Fibroblast of skin of abdomen (primary cell): ENCODE measurements around the gene LPIN1. TPM values are rescaled to one million over a fixed set of nuclear protein-coding genes. Genes with fewer than 3 reads are reported as not detected.
A peak's percentile ranks its signal among the peaks of the same experiment; 100 is the strongest.

ENCODE experiments used
- DNase-seq: peaks from one replicate; pipeline ENCODE4 v3.0.0-alpha.2; 2013
- polyA plus RNA-seq, 2 experiments: library from polyadenylated mRNA; unstranded; fragments of 120-200 nt; gene quantifications; one replicate each; pipeline ENCODE4 v1.2.1, GENCODE V29; 2013; ENCODE audit not compliant: insufficient read length in 2 of 2

Gene LPIN1, protein sequence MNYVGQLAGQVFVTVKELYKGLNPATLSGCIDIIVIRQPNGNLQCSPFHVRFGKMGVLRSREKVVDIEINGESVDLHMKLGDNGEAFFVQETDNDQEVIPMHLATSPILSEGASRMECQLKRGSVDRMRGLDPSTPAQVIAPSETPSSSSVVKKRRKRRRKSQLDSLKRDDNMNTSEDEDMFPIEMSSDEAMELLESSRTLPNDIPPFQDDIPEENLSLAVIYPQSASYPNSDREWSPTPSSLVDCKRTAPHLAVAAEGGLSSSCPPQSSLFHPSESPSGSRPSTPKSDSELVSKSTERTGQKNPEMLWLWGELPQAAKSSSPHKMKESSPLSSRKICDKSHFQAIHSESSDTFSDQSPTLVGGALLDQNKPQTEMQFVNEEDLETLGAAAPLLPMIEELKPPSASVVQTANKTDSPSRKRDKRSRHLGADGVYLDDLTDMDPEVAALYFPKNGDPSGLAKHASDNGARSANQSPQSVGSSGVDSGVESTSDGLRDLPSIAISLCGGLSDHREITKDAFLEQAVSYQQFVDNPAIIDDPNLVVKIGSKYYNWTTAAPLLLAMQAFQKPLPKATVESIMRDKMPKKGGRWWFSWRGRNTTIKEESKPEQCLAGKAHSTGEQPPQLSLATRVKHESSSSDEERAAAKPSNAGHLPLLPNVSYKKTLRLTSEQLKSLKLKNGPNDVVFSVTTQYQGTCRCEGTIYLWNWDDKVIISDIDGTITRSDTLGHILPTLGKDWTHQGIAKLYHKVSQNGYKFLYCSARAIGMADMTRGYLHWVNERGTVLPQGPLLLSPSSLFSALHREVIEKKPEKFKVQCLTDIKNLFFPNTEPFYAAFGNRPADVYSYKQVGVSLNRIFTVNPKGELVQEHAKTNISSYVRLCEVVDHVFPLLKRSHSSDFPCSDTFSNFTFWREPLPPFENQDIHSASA
- 18.1 TPM for polyA plus RNA-seq (2013, experiment 1 of 2; ENCODE audit: insufficient read length)
- 19.3 TPM for polyA plus RNA-seq (2013, experiment 2 of 2; ENCODE audit: insufficient read length)

DNA sequence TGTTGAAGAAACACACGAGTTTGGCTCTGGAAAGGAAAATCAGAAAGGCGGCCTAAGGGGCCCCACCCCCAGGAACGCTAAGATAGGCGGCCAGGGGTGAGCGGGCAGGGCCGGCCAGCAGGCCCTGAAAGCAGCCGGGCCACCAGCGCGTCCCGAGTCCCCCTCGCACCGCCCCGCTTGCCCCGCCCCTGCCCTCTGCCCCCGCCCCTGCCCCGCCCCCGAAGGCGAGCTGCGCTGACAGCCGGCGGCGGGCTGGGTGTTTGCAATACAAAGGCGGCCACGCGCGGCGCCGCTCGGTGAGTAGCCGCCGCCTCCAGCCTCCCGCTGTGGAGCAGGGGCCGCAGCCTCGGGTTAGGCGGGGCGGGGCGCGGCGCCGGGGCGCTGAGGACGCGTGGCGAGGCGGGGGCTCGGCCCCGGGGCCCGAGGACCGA, at the start of gene LPIN1:
LPIN1 (plus strand) TSS at position 257 of the 431 bp plus-strand sequence. CDS start 18,910 bp downstream, outside the sequence.
- peak; percentile 89 for DNase-seq

DNA sequence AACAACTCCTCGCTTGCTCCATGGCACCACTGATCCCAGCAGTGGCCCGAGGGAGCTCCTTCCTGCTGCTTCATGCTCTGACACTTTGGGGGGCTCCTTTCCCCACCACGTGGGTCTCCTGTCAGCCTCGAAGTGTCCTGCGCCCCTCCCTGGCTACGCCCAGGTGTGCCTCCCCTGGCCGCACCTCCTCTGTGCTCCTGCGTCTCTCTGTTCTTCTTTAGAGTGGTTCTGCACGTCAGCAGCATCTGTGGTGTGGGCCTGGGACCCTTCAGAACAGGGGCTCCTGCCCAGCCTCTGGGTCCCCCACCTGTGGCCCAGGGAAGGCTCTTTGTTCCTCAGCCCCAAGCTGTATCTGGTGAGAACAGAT, 49.7 kb upstream of the LPIN1 start:
- DNase-seq: no peak

DNA sequence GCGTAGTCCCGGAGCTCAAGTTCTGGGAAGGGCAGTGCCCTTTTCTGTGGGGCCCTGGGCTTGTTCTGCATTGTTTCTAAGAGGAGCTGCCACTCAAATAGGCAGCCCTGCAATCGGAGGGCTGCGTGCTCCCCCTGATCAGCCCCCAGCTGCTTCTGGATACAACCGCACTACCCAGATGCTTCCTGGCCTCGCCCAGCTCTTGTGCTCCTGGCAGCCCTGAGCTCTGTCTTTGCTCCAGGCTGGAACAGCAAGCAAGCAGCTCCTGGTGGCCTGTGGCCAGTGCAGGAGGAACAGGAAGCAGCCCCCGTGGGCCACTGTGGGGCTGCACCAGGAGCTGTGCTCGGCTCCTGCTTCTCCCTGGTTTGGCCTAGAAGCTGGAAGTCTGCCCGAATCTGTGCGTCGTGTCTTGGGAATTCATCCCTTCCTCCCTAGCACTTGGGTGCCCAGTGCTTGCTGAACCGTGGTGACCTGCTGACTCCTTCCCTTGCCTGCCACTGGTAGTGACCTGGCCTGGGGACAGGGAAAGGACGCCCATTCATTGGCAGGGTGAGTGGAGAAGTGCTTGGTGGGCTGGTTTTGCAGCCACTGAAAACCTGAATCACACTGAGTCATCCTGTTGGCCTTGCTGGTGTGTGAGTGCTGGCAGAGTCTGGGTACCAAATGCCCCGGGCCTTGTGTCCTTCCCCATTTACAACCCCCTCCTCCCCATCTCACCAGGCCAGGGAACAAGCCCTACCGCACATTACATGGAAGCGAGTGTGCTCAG, 49.1 kb upstream of the LPIN1 start:
- DNase-seq: peak; percentile 72

DNA sequence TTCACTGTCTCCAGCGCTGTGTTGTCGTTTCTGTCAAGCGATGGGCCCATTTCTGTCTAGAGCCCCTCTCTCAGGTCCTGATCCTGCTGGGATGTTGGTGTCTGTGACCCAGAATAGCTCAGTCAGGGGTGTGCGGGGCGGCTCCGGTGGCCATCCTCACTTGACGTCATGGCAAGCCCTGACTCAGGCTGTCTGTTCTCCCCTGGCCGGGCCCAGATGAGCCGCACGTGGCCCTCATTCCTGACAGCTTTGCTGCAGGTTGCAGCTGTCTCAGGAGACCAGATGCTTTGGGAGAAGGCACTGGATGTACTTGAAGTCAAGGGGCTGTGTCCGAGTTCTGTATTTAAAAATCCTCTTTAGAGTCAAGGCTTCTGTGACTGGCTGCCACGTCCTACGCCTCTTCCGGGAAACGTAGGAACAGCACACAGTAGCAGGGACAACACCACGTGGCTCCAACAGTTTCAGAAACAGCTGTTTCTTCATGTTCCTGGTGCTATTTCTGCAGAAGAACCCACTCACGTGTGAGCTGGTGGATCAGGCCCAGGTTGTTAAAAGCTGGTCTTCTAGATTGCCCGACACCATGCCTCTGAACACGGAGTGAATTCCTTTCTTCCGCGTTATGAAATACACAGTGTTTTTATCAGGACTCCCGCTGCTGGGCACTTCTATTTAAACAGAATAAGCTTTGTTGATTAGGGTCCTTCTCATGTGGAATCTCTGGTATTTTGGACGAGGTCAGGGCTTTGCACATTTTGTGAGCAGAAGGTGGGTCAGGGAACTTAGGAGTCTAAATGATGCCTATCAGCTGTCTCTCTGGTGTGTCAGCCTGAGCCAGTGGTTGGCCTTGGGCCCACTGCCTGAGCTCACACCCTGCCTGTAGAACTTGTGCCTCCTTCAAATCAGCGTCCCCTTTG, 48.2 kb upstream of the LPIN1 start:
- peak; percentile 72 for DNase-seq

- DNase-seq: no peak
These were observed 46.5 kb upstream of the LPIN1 start for GRCh38 chr2:11699686-11700670.

DNA sequence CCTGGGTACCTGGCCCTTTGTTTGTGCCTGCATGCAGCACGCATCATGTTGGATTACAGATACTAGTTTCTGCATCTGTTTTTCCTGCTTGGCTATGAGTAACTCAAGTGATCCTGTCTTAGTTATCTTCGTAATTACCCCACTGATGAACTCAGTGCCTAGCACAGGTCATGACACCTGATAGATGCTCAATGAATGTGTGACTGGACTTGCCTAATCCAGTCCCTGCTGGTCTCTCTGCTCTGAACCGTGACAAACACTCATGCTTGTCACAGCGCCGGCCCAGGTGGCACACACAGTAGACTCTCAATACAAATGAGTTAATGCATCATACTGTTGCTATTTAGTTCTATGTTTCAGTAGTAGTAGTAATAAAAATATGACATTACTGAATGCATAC, 45.2 kb upstream of the LPIN1 start:
- DNase-seq: no peak

- DNase-seq: no peak
These were observed 44.6 kb upstream of the LPIN1 start for GRCh38 chr2:11701751-11702301.

- DNase-seq: no peak
These were observed 43.5 kb upstream of the LPIN1 start for GRCh38 chr2:11702946-11703345.

- peak; percentile 29 for DNase-seq
These were observed 42.7 kb upstream of the LPIN1 start for GRCh38 chr2:11703700-11704099.

- no peak for DNase-seq
These were observed 41.4 kb upstream of the LPIN1 start for GRCh38 chr2:11705063-11705462.

DNA sequence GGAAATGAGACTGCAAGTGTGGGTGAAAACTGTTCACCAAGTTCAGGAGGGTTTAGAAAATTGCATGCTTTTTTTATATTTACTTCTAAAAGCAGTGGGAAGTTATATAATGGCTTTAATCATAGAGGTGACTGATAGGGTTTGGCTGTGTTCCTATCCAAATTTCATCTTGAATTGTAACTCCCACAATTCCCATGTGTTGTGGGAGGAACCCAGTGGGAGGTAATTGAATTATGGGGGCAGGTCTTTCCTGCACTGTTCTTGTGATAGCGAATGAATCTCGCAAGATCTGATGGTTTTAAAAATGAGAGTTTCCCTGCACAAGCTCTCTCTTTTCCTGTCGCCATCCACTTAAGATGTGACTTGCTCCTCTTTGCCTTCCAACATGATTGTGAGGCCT, 40.7 kb upstream of the LPIN1 start:
- no peak for DNase-seq

DNA sequence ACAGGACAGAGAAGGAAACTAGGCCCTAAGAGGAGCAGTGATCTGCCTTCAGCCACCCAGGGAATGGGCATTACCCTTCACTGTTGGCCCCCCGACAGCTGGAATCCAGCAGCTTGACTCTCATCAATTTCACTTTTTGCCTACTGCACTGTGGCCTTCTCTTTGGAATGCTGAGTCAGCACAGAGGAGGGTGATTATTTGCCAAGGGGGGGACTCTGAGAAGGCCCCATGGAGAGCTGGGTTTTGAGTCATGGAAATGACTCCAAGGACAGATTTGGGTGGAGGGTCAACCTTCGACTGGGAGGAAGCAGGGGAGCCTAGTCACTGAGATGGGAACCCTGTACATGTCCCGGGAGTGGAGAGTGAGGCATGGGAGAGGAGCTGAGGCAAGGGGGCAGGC, 38.3 kb upstream of the LPIN1 start:
- DNase-seq: peak; percentile 45

GRCh38 chr2:11709293-11709692, 37.1 kb upstream of the LPIN1 start:
- no peak for DNase-seq

GRCh38 chr2:11710210-11710609, 36.2 kb upstream of the LPIN1 start:
- peak; percentile 84 for DNase-seq

GRCh38 chr2:11710632-11711353, 35.6 kb upstream of the LPIN1 start:
- peak; percentile 48 for DNase-seq

DNA sequence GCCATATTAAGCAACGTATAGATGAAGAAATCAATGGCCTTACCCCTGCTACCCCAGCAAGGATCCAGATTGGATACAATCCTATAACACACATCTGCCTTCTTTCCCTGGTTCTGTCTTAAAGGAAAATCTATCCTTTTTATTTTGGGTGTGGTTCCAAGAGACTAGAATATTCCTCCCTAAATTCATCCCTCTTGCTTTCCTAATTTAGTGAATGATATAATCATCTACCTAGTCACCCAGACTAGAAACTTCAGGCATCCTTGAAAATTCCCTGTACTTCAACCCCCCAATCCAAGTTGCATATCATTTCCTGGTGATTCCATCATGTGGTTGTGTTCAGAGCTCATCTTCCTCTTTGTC, 35.1 kb upstream of the LPIN1 start:
- no peak for DNase-seq

GRCh38 chr2:11711751-11712150, 34.7 kb upstream of the LPIN1 start:
- no peak for DNase-seq

- no peak for DNase-seq
These were observed 33.6 kb upstream of the LPIN1 start for GRCh38 chr2:11712866-11713265.

GRCh38 chr2:11713815-11714214, 32.6 kb upstream of the LPIN1 start:
- no peak for DNase-seq
